HepG2 (cell line): Measurements from ENCODE around the gene ELP5. TPM values are rescaled to one million over a fixed set of nuclear protein-coding genes. Genes with fewer than 3 reads are reported as not detected.

Source experiments
- ATF4 ChIP-seq, 2 experiments: fragments of 450-650 bp in 1 of 2; sonication (generic) in 1 of 2; formaldehyde crosslinking; IDR thresholded peaks; 2 replicates each; pipeline versions ENCODE4 v1.5.0 to v1.8.0; 2020 to 2022; ENCODE audit warnings: mild to moderate bottlenecking in 1 of 2, missing genetic modification reagents in 1 of 2
- CTCF ChIP-seq: sonication (generic); formaldehyde crosslinking; IDR thresholded peaks from 2 replicates; pipeline ENCODE4 v1.5.0; 2020; ENCODE audit warnings: mild to moderate bottlenecking, missing genetic modification reagents, moderate library complexity
- DMAP1 ChIP-seq: IDR thresholded peaks from 2 replicates; pipeline ENCODE4 v1.6.1; 2016
- EP300 ChIP-seq, 3 experiments: sonication (generic) in 1 of 3; formaldehyde crosslinking in 1 of 3; IDR thresholded peaks; 2 replicates each; pipeline versions ENCODE4 v1.5.1 to v1.6.1; 2011 to 2020; ENCODE audit warnings: low read depth in 2 of 3, low read length in 2 of 3, borderline replicate concordance in 1 of 3, improper control_type of control experiment in 1 of 3, mild to moderate bottlenecking in 1 of 3, missing genetic modification reagents in 1 of 3, moderate library complexity in 1 of 3
- ERF ChIP-seq: IDR thresholded peaks from 2 replicates; pipeline ENCODE4 v1.6.1; 2018; ENCODE audit warnings: missing biosample characterization, missing genetic modification reagents
- FOXA3 ChIP-seq: IDR thresholded peaks from 2 replicates; pipeline ENCODE4 v1.6.1; 2016; ENCODE audit warnings: missing genetic modification reagents, missing compliant biosample characterization
- GFI1 ChIP-seq: sonication (generic); formaldehyde crosslinking; IDR thresholded peaks from 2 replicates; pipeline ENCODE4 v1.5.0; 2020; ENCODE audit warnings: missing genetic modification reagents, mild to moderate bottlenecking, borderline replicate concordance
- HNRNPH1 ChIP-seq: fragments of 200-400 bp; formaldehyde crosslinking; optimal IDR thresholded peaks from 2 replicates; pipeline ENCODE3; 2017; ENCODE audit warnings: mild to moderate bottlenecking, low read depth, low read length
- KLF12 ChIP-seq: sonication (generic); formaldehyde crosslinking; IDR thresholded peaks from 2 replicates; pipeline ENCODE4 v1.4.0; 2020; ENCODE audit warnings: missing genetic modification reagents, borderline replicate concordance
- MAFG ChIP-seq: sonication (generic); formaldehyde crosslinking; IDR thresholded peaks from 2 replicates; pipeline ENCODE4 v1.5.1; 2020; ENCODE audit warnings: mild to moderate bottlenecking, missing genetic modification reagents
- MATR3 ChIP-seq: sonication (generic); formaldehyde crosslinking; IDR thresholded peaks from 2 replicates; pipeline ENCODE4 v1.4.0; 2020; ENCODE audit warnings: missing genetic modification reagents
- MXD3 ChIP-seq: IDR thresholded peaks from 2 replicates; pipeline ENCODE4 v1.6.1; 2016; ENCODE audit warnings: mild to moderate bottlenecking, missing biosample characterization, missing genetic modification reagents
- NKX3-1 ChIP-seq: sonication (generic); formaldehyde crosslinking; IDR thresholded peaks from 2 replicates; pipeline ENCODE4 v1.5.0; 2020; ENCODE audit warnings: missing genetic modification reagents
- ZMYM2 ChIP-seq: sonication (generic); formaldehyde crosslinking; IDR thresholded peaks from 2 replicates; pipeline ENCODE4 v1.8.0; 2022; ENCODE audit warnings: mild to moderate bottlenecking, missing genetic modification reagents
- ZNF224 ChIP-seq: sonication (generic); formaldehyde crosslinking; IDR thresholded peaks from 2 replicates; pipeline ENCODE4 v1.5.0; 2020; ENCODE audit warnings: mild to moderate bottlenecking, missing genetic modification reagents
- ZNF263 ChIP-seq: sonication (generic); formaldehyde crosslinking; IDR thresholded peaks from 2 replicates; pipeline ENCODE4 v1.4.0; 2020; ENCODE audit warnings: missing genetic modification reagents
- ZNF276 ChIP-seq: sonication (generic); formaldehyde crosslinking; IDR thresholded peaks from 2 replicates; pipeline ENCODE4 v1.4.0; 2020; ENCODE audit warnings: mild to moderate bottlenecking, low read depth, missing genetic modification reagents
- ZNF280B ChIP-seq: sonication (generic); formaldehyde crosslinking; IDR thresholded peaks from 2 replicates; pipeline ENCODE4 v1.5.0; 2020; ENCODE audit warnings: missing genetic modification reagents, mild to moderate bottlenecking, borderline replicate concordance
- ZNF547 ChIP-seq: sonication (generic); formaldehyde crosslinking; IDR thresholded peaks from 2 replicates; pipeline ENCODE4 v1.5.1; 2020; ENCODE audit warnings: mild to moderate bottlenecking, missing genetic modification reagents
- ZNF572 ChIP-seq: sonication (generic); formaldehyde crosslinking; IDR thresholded peaks from 2 replicates; pipeline ENCODE4 v1.5.1; 2020; ENCODE audit warnings: mild to moderate bottlenecking, missing genetic modification reagents
- ZNF580 ChIP-seq: IDR thresholded peaks from 2 replicates; pipeline ENCODE4 v1.6.1; 2016; ENCODE audit warnings: low read depth, borderline replicate concordance
- ZNF784 ChIP-seq: sonication (generic); formaldehyde crosslinking; IDR thresholded peaks from 2 replicates; pipeline ENCODE4 v1.5.1; 2020; ENCODE audit warnings: missing genetic modification reagents, mild to moderate bottlenecking, borderline replicate concordance
- polyA plus RNA-seq, 8 experiments: library from polyadenylated mRNA; depleted of rRNA in 3 of 8; stranded (reverse) in 7 of 8; unstranded in 1 of 8; fragments of >200 nt; fragmentation: Illumina TruSeq in 4 of 8; extraction: Trizol in 4 of 8; gene quantifications; 2 replicates each; pipeline versions ENCODE4 v1.2.1 to v1.2.3, GENCODE V29; 2011 to 2016; ENCODE audit warnings: low read depth in 4 of 8, missing spikeins in 1 of 8, mixed read lengths in 1 of 8; ENCODE audit not compliant: insufficient read depth in 1 of 8
- total RNA-seq, 5 experiments: library from RNA; depleted of rRNA; stranded (reverse); fragments of >200 nt; fragmentation: Illumina TruSeq; extraction: Trizol; gene quantifications; 2 replicates each; pipeline ENCODE4 v1.2.3, GENCODE V29; 2016; ENCODE audit warnings: low read depth in 1 of 5

ELP5 gene
- total and polyA plus RNA-seq, 2 of the 13 experiments (the other 11 are each of a cell fraction or from before 2014, with no cell fraction given) = 67.6 to 69.8 TPM

GRCh38 chr17:7280519-7281073 is 28.6 kb downstream of the ELP5 start (continued):
- peak in 1 of 2 experiments; percentile 73; a peak in 2 of 4 replicates for TF ChIP-seq ATF4 (CRISPR knock-in tag; IDR thresholded peaks at IDR 0.05)
- peak; percentile 77; the same call in 1 of the 2 replicates for TF ChIP-seq ZNF572
- TF ChIP-seq DMAP1 (CRISPR knock-in tag) = peak; percentile 63
- TF ChIP-seq ZMYM2 (CRISPR knock-in tag) = no peak
- TF ChIP-seq ZNF224 = peak; percentile 74; the same call in 1 of the 2 replicates
- TF ChIP-seq EP300 (IDR thresholded peaks at IDR 0.05; ENCODE audit: low read depth in 2 of 2, low read length in 2 of 2) = no peak
- TF ChIP-seq EP300 (CRISPR knock-in tag; IDR thresholded peaks at IDR 0.05; ENCODE audit: borderline replicate concordance) = no peak
- no peak for TF ChIP-seq MAFG (CRISPR knock-in tag)
- TF ChIP-seq ZNF276 = no peak
- no peak for TF ChIP-seq GFI1 (CRISPR knock-in tag)
- no peak for TF ChIP-seq MATR3
- peak; percentile 39; the same call in 1 of the 2 replicates for TF ChIP-seq ZNF580
- peak; percentile 9 for TF ChIP-seq HNRNPH1
- TF ChIP-seq ZNF547 = peak; percentile 76
- TF ChIP-seq NKX3-1 = no peak
- TF ChIP-seq MXD3 (CRISPR knock-in tag) = peak; percentile 56
- TF ChIP-seq CTCF (CRISPR knock-in tag) = peak; percentile 98
- TF ChIP-seq ZNF263 (CRISPR knock-in tag) = peak; percentile 27; the same call in 1 of the 2 replicates
- TF ChIP-seq FOXA3 (CRISPR knock-in tag) = peak; percentile 37; the same call in 1 of the 2 replicates
- TF ChIP-seq ZNF784 = 0 out of 2 replicates have a peak, but pooled peaks have one; percentile 72
- TF ChIP-seq ERF (CRISPR knock-in tag) = peak; percentile 72
- no peak for TF ChIP-seq KLF12 (CRISPR knock-in tag)
- TF ChIP-seq ZNF280B (CRISPR knock-in tag) = peak; percentile 79; the same call in 1 of the 2 replicates
